T47D (cell line): ENCODE measurements around the gene RETREG1.
"Not testable (repeated sequence)": the region's sequence is repeated elsewhere in the genome, so short reads cannot be mapped to it uniquely, and the experiment has no call there.

Source experiments
- DNase-seq, 2 experiments: peaks; one replicate each; pipeline versions ENCODE4 v3.0.0 to v3.0.0-alpha.2; 2011 to 2012; ENCODE audit warnings: low read depth in 1 of 2, low spot score in 1 of 2
- JUND ChIP-seq: IDR thresholded peaks from 2 replicates; pipeline ENCODE4 v1.6.1; 2012; ENCODE audit warnings: low read depth
- in situ Hi-C: cut with HindIII; loops from 2 replicates; pipeline ENCODE4 v1.10.0; 2016; ENCODE audit warnings: low sequenced_read_pairs, low pct_unique_long_range_greater_than_20kb

RETREG1 gene

GRCh38 chr5:16552666-16553343 lies 64.0 kb downstream of the RETREG1 start:
- TF ChIP-seq JUND: no peak
- in situ Hi-C loops: no loop called here
- peak; percentile 48 to 86 for DNase-seq

GRCh38 chr5:16551628-16552027 lies 65.2 kb downstream of the RETREG1 start:
- no peak for DNase-seq
- in situ Hi-C loops: no loop called here
- TF ChIP-seq JUND: no peak

GRCh38 chr5:16550316-16550952 lies 66.4 kb downstream of the RETREG1 start:
- peak; percentile 31 to 84 for DNase-seq
- TF ChIP-seq JUND: no peak
- in situ Hi-C loops: no loop called here

- DNase-seq: no peak
- in situ Hi-C loops: no loop called here
- TF ChIP-seq JUND: no peak
Measured at GRCh38 chr5:16549491-16550206, 67.1 kb downstream of the RETREG1 start.

GRCh38 chr5:16548812-16549211 lies 68.0 kb downstream of the RETREG1 start:
- TF ChIP-seq JUND: no peak
- no peak for DNase-seq
- in situ Hi-C loops: no loop called here

- DNase-seq: no peak
- no peak for TF ChIP-seq JUND
- in situ Hi-C loops: no loop called here
Measured at GRCh38 chr5:16548115-16548514, 68.7 kb downstream of the RETREG1 start.

- TF ChIP-seq JUND: no peak
- DNase-seq: peak in 1 of 2 experiments; percentile 15
- in situ Hi-C loops: no loop called here
Measured at GRCh38 chr5:16547200-16547842, 69.5 kb downstream of the RETREG1 start.

GRCh38 chr5:16546732-16547131 lies 70.1 kb downstream of the RETREG1 start:
- TF ChIP-seq JUND: no peak
- DNase-seq: no peak
- in situ Hi-C loops: no loop called here

GRCh38 chr5:16544607-16545374 lies 72.0 kb downstream of the RETREG1 start:
- TF ChIP-seq JUND: no peak
- no peak for DNase-seq
- in situ Hi-C loops: no loop called here

GRCh38 chr5:16543206-16543605 lies 73.6 kb downstream of the RETREG1 start:
- DNase-seq, in situ Hi-C loops: not testable (repeated sequence)

- no peak for TF ChIP-seq JUND
- DNase-seq: peak in 1 of 2 experiments; percentile 74
- in situ Hi-C loops: no loop called here
Measured at GRCh38 chr5:16542236-16542635, 74.6 kb downstream of the RETREG1 start.

- DNase-seq, in situ Hi-C loops: not testable (repeated sequence)
Measured at GRCh38 chr5:16541592-16541991, 75.2 kb downstream of the RETREG1 start.

GRCh38 chr5:16540421-16540820 lies 76.4 kb downstream of the RETREG1 start:
- no peak for TF ChIP-seq JUND
- in situ Hi-C loops: no loop called here
- DNase-seq: no peak
